Measurements from ENCODE around the gene LRRC26.

- TF ChIP-seq CTCF (IDR thresholded peaks at IDR 0.05; ENCODE audit: insufficient read depth, low read length): no peak
- no peak for TF ChIP-seq GABPA (IDR thresholded peaks at IDR 0.05; ENCODE audit: low read depth)
- TF ChIP-seq POLR2AphosphoS5 (IDR thresholded peaks at IDR 0.05; ENCODE audit: low read depth): no peak
- TF ChIP-seq SPI1 (IDR thresholded peaks at IDR 0.05; ENCODE audit: borderline replicate concordance, low read depth): no peak
Observed at GRCh38 chr9:137166380-137167229, 3.2 kb downstream of the LRRC26 start.

Data from HL-60 (cell line).